Epithelial cell of prostate (primary cell): ENCODE data around the gene SLC24A3.

ENCODE experiments used
- DNase-seq: peaks from one replicate; pipeline ENCODE4 v3.0.0-alpha.2; 2011; ENCODE audit warnings: low read depth, low spot score
- H3K27ac ChIP-seq: fragments of 450-650 bp; 2 replicates; pipeline ENCODE4 v1.5.1; 2017; ENCODE audit warnings: mild to moderate bottlenecking

The SLC24A3 gene

DNA sequence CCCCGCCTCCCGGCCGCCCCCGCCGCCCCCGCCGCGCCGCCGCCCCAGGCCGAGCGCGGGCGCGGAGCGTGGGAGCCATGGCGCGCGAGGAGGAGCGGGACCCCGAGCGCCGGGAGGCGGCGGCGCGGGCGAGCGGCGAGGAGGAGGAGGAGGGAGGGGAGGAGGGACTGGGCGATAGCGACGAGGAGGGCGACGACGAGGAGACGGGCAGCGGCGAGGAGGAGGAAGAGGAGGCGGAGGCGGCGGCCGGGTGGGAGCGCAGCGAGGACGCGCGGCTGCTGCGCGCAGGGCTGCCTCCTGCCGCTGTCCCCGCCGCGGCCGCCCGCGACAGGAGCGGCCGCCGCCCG is at the start of gene SLC24A3:
TSS of gene SLC24A3 (plus strand) at position 174 of the 347 bp plus-strand sequence.
- DNase-seq = no peak

DNA sequence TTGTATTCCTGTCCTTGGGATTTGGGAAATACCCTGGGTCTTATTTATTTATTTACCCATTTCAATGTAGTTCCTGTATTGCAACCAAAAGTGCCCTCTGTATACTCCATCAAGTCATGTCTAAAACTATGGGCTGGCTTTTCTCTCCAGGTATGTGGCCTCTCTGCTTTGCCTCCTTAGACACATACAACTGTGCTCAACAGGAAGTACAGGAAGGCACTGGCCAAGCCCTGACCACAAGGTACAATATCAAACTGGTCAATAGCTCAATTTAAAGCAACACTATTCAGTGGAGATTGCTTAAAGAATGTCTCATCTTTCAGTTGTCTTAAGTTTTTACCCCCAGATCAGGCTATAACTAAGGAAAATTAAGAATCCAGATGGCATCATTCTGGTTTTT is 42.3 kb upstream of the SLC24A3 start:
- H3K27ac ChIP-seq = no peak overlapping the region
- no peak for DNase-seq

More for the DNA sequence above, at the start of gene SLC24A3:
- no peak within 1 kb of the TSS for H3K27ac ChIP-seq

DNA sequence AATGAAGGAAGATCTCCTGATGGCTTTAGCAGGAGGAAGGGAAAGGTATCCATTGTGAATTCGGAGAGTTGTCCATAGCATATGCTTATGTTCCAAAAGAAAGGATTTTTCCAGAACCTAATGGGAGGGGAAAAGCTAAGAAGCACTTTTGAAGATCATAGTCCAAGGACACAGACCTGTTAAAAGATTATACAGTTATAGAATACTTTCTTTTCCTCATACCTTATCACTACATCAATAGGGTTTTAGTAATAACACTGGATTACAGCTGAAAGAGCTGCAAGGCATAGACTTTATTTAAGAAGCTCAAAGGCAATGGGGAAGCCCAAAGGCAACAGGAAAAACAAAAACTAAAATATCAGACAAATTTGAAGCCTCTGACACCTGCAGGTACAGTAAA is 39.8 kb upstream of the SLC24A3 start:
- DNase-seq = no peak
- H3K27ac ChIP-seq = no peak overlapping the region

DNA sequence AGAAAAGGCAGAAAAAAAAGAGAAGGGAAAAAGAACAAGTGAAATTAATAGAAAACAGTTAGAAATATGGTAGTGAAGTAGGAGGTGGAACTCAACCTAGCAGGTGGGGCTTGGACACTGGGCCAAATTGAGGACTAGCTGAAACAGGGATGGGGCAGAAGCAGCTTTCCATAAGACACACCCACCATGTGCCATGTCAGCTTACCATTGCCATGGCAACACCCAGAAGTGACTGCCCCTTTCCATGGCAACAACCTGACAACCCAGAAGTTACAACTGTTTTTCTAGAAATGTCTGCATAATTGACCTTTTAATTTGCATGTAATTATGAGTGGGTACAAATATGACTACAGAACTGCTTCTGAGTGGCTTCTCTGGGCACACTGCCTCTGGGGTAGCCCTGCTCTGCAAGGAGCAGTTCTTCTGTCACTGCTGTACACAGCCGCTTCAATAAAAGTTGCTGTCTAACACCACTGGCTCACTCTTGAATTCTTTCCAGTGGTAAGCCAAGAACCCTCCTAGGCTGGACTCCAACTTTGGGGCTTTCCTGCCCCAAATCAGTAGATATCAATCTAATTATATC is 35.9 kb upstream of the SLC24A3 start:
- H3K27ac ChIP-seq = no peak overlapping the region
- no peak for DNase-seq

DNA sequence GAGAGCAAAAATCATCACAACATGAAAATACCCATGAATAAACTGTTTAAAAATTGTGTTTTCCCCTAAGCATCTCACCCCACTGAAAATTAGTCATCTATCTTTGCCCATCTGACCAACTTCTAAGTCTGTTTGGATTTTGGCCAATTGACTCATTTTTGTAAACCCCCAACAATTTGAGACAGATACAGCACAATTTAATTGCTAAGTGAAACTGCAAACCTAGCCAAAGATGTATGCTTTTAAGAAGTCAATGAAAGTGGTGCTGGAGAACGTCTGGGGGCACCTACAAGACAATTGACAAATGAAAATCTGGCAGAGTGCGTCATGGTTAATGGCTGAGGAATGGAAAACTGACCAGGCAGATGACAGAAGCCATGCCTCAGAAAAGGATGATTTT is 30.9 kb upstream of the SLC24A3 start:
- DNase-seq = no peak
- H3K27ac ChIP-seq = no peak overlapping the region

DNA sequence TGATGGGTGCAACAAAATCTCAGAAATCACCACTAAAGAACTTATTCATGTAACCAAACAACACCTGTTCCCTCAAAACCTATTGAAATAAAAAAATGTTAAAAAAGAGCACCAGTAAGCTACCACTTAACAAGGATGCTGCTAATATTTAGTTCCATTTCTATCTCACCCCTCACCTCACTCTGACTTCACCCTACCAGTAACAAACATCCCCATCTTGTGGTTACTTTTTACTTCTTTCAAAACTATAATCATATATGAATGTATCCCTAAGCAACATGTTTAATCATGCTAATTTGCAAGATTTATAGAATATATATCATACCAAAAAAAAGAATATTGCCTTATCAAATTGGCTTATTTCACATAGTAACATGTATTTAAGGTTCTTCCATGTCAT is 27.4 kb upstream of the SLC24A3 start:
- no peak for DNase-seq
- H3K27ac ChIP-seq = no peak overlapping the region

GRCh38 chr20:19193349-19193748 is 19.1 kb upstream of the SLC24A3 start:
- no peak overlapping the region for H3K27ac ChIP-seq
- DNase-seq = no peak

- no peak overlapping the region for H3K27ac ChIP-seq
- DNase-seq = no peak
Observed at GRCh38 chr20:19205981-19206396, 6.5 kb upstream of the SLC24A3 start.

DNA sequence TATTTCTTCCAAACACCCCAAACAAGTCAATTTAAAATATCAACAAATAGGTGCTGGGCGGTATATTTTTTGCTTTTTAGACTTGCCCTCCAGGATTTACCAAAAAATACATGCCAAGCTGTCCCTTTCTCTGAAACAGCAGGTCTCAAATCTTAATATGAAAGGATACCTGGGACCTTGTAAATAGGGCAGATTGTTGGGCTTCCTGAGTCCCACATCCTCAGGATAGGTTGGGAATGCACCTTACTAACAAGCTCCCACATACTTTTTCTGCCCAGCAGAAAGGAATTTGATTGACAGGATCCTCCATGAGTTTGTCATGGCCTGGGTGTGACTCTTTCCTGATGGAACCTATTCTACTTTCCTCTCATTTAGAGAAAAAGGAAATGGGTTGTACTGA is 4.9 kb upstream of the SLC24A3 start:
- H3K27ac ChIP-seq = no peak overlapping the region
- no peak for DNase-seq

GRCh38 chr20:19210391-19211155 is 1.9 kb upstream of the SLC24A3 start:
- H3K27ac ChIP-seq = no peak overlapping the region
- no peak for DNase-seq

GRCh38 chr20:19211252-19211651 is 1.2 kb upstream of the SLC24A3 start:
- no peak for DNase-seq
- H3K27ac ChIP-seq = no peak overlapping the region

DNA sequence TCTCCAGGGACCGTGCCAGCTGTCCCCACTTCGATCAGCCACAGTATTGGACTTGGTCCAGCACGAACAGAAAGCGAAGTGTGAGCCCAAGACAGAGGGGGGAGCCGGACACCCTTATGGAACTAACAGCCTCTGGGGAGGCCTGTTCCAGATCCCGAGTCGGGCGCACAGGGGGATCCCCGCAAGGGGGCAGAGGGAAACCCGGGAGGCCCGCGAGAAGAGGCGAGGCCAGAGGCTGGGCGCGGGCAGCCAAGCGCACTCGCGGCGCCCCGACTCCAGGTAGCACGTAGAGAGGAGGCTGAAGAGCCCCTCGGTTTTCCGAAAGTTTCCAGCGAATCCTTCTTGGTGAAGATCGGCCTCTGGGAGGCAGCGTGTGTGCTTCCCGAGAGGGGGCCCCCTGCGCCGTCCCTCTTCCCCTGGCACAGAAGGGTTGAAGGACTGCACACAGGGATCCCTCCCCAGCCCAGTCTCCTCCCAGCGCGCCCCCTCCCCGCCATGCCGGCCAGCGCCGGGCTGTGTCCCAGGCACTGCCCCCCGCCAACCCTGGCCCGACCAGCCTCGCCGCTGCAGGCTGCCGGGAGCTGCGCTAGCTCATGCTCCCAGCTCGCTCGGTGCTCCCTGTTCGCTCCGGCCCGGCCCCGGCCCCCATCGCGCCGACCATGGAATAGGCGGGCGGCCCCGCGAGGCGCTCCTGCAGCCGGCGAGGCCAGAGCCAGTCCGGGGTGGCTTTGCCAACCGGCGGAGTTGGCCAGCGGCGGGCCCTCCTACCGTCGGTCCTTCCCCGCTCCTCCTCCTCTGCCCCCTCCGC is 577 bp upstream of the SLC24A3 start:
- DNase-seq = no peak
- H3K27ac ChIP-seq = no peak overlapping the region

- no peak overlapping the region for H3K27ac ChIP-seq
- DNase-seq = peak; percentile 6
Observed at GRCh38 chr20:19212821-19213502, 520 bp downstream of the SLC24A3 start.

GRCh38 chr20:19213946-19214490 is 1.6 kb downstream of the SLC24A3 start:
- no peak for DNase-seq
- no peak overlapping the region for H3K27ac ChIP-seq

DNA sequence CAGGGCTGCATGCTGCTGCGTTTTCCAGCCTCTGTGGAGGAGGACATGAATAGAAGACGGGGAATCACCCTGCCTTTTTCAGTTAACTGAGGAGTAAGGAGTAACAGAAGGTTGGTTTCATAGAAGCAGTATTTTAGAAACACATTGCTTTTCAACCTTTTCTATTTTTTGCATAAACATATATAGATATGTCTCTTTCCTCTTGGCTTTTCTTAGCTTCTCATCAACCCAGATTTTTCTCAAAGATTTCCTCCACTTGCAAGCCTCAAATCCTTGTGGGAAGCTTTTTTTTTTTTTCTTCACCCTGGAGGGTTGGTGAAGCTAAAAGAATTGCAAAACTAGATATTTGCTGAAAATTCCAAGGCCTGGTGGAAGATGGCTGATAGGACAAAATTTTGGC is 6.0 kb downstream of the SLC24A3 start:
- no peak for DNase-seq
- H3K27ac ChIP-seq = no peak overlapping the region

DNA sequence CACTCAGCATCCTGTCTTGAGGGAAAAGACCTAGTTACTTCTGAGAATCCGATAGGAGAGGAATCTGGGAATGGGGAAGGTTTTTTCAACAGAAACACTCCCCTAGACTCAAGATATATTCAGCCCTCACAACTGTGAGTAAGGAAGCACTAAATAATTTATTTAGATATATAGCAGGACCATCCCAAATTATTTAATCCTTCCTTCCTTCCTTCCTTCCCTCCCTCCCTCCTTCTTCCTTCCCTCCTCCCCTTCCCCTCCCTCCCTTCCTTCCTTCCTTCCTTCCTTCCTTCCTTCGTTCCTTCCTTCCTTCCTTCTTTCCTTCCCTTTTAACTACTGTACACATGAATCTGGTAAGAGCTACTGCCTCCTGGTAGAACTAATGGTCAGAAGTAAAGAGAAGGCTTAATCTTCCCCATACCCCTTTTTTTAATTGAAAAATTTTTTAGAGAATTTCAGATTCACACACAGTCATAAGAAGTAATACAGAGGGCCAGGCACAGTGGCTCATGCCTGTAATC is 10.1 kb downstream of the SLC24A3 start:
- no peak overlapping the region for H3K27ac ChIP-seq
- DNase-seq = no peak

DNA sequence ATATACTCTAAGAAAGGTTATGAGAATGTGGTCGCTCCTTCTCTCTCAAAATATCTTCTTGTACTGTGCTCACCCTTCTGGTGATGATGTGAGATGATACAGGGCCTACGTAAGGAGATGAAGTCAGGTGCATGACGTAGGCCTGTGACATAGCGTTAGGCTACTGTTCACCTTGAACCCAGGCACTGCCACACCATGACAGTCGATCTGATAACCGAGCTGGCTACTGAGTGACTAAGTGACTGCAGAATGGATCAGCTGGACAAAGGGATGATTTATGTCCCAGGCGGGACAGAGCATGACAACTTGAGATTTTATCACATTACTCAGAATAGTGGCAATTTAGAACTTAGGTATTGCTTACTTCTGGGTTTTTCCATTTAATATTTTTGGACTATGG is 11.2 kb downstream of the SLC24A3 start:
- DNase-seq = no peak
- H3K27ac ChIP-seq = no peak overlapping the region

- H3K27ac ChIP-seq = no peak overlapping the region
- DNase-seq = no peak
Observed at GRCh38 chr20:19231359-19232035, 19.1 kb downstream of the SLC24A3 start.

DNA sequence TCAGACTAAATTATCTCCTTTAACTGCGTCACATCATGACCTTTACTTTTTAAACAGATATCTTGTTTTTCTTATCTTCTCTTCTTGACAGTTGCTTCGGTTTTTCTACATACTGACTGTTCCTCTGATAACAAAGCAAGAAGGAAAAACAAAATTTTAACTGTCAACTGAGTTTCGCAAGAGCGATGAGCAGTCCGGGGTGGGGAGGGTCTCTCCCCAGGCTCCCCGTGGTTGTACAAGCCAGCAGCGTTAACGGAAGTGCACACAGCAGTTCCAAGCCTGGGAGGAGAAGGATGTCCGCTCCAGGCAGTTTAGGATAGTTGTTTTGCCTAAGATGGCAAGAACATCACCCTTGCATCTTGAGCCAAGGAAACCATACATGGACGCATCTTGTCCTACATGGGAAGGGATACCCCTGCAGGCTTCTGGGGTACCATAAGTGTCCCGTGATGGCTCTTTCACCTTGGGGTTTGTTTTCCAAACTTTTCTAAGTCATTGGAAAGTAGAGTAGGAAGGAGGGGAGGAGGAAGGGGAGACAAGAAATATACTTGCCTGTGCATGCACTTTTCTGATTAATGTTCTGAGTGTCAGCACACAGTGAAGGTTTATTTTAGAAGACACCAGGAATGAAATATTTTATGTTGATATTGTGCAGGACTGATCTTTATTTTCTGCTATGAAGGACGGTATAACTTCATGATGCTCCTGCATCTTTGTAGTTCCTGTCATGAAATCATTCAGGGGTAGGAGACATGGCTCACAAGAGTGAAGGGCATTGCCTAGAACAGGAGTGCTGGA is 20.8 kb downstream of the SLC24A3 start:
- no peak for DNase-seq

More for the DNA sequence above, 20.8 kb downstream of the SLC24A3 start:
- no peak overlapping the region for H3K27ac ChIP-seq
